H1 (cell line): ENCODE results near the gene CALM1. TPM values are rescaled to one million over a fixed set of nuclear protein-coding genes. Genes with fewer than 3 reads are reported as not detected.

Experiments used
- CTCF ChIA-PET: fragments of 300-600 bp; sonication (Branson Sonifier 250); formaldehyde crosslinking; loops from one replicate; lab custom pipeline; 2021; ENCODE audit not compliant: partially characterized antibody; lab: Charles Lee
- POLR2A ChIA-PET: fragments of 300-600 bp; sonication (Branson Sonifier 250); formaldehyde crosslinking; loops from one replicate; lab custom pipeline; 2021; ENCODE audit warnings: inconsistent platforms; ENCODE audit not compliant: partially characterized antibody; lab: Charles Lee
- DNase-seq, 2 experiments: peaks; one replicate each; pipeline versions ENCODE4 v3.0.0 to v3.0.0-alpha.2; 2010 to 2022; ENCODE audit warnings: low spot score in 2 of 2, low read depth in 1 of 2, mixed read lengths in 1 of 2
- FAIRE-seq: peaks from 2 replicates; lab custom pipeline; 2011; peaks lifted over from hg19 to GRCh38; lab: Jason Lieb, UNC
- H2AFZ ChIP-seq: 2 replicates; pipeline ENCODE4 v1.8.1; 2012; ENCODE audit warnings: low read length, inconsistent platforms
- H2AK5ac ChIP-seq: 2 replicates; pipeline ENCODE4 v1.6.1; 2013; ENCODE audit warnings: low read depth, low read length
- H2BK120ac ChIP-seq: replicated peaks from 2 replicates; pipeline ENCODE3; 2013; ENCODE audit warnings: low read depth, low read length, inconsistent platforms
- H2BK12ac ChIP-seq: 2 replicates; pipeline ENCODE4 v1.6.1; 2013; ENCODE audit warnings: low read depth, low read length
- H2BK15ac ChIP-seq: 2 replicates; pipeline ENCODE4 v1.6.1; 2013; ENCODE audit warnings: low read length
- H2BK20ac ChIP-seq: 2 replicates; pipeline ENCODE4 v1.6.1; 2013; ENCODE audit warnings: low read length
- H2BK5ac ChIP-seq: 2 replicates; pipeline ENCODE4 v1.6.1; 2013; ENCODE audit warnings: low read depth, low read length
- H3K14ac ChIP-seq: 2 replicates; pipeline ENCODE4 v1.6.1; 2013; ENCODE audit warnings: inconsistent platforms; ENCODE audit not compliant: insufficient read length
- H3K18ac ChIP-seq: 2 replicates; pipeline ENCODE4 v1.6.1; 2013; ENCODE audit warnings: low read length; ENCODE audit errors: extremely low read depth
- H3K23ac ChIP-seq: 2 replicates; pipeline ENCODE4 v1.6.1; 2013; ENCODE audit warnings: inconsistent platforms; ENCODE audit not compliant: insufficient read length
- H3K23me2 ChIP-seq: 2 replicates; pipeline ENCODE4 v1.6.1; 2013; ENCODE audit warnings: low read depth, low read length
- H3K27ac ChIP-seq: 2 replicates; pipeline ENCODE4 v1.6.1; 2011; ENCODE audit warnings: low read depth, low read length, inconsistent platforms
- H3K27me3 ChIP-seq, 4 experiments: replicated peaks in 1 of 4; 1 replicate in 1 of 4; 2 replicates in 3 of 4; pipeline versions ENCODE4 v1.6.1 to v1.8.1; 2011 to 2013; ENCODE audit warnings: low read length in 3 of 4, mild to moderate bottlenecking in 3 of 4, inconsistent platforms in 2 of 4, mixed read lengths in 2 of 4, moderate library complexity in 1 of 4; ENCODE audit not compliant: control insufficient read depth in 3 of 4, insufficient read depth in 3 of 4; ENCODE audit errors: extremely low read depth in 1 of 4
- H3K36me3 ChIP-seq, 4 experiments: 2 replicates each; pipeline versions ENCODE4 v1.6.1 to v1.8.1; 2011 to 2013; ENCODE audit warnings: mild to moderate bottlenecking in 4 of 4, low read length in 3 of 4, moderate library complexity in 2 of 4, control low read depth in 1 of 4, inconsistent platforms in 1 of 4; ENCODE audit not compliant: insufficient read depth in 4 of 4, control insufficient read depth in 2 of 4
- H3K4ac ChIP-seq: replicated peaks from 2 replicates; pipeline ENCODE3; 2013; ENCODE audit warnings: low read length, low read depth, mixed read lengths, inconsistent platforms; ENCODE audit not compliant: insufficient read length
- H3K4me1 ChIP-seq, 4 experiments: replicated peaks in 1 of 4; 1 replicate in 1 of 4; 2 replicates in 3 of 4; pipeline versions ENCODE4 v1.6.1 to v1.8.1; 2011 to 2013; ENCODE audit warnings: low read length in 3 of 4, inconsistent platforms in 2 of 4, mixed read lengths in 1 of 4; ENCODE audit not compliant: insufficient read depth in 4 of 4, control insufficient read depth in 3 of 4
- H3K4me2 ChIP-seq, 2 experiments: 2 replicates each; pipeline versions ENCODE4 v1.6.1 to v1.8.1; 2011 to 2013; ENCODE audit warnings: low read depth in 2 of 2, low read length in 2 of 2, control low read depth in 1 of 2, inconsistent platforms in 1 of 2, mild to moderate bottlenecking in 1 of 2; ENCODE audit not compliant: insufficient read depth in 1 of 2
- H3K4me3 ChIP-seq, 4 experiments: fragments of 200-600, 300-600 bp in 1 of 4; sonication (generic), shearing (Covaris generic), sonication (Bioruptor Twin) in 1 of 4; 2 replicates each; pipeline versions ENCODE4 v1.5.1 to v1.8.1; 2011 to 2016; ENCODE audit warnings: low read length in 4 of 4, low read depth in 3 of 4, control low read depth in 2 of 4, inconsistent platforms in 2 of 4, mild to moderate bottlenecking in 2 of 4, mixed read lengths in 1 of 4, moderate library complexity in 1 of 4; ENCODE audit not compliant: insufficient read depth in 2 of 4; ENCODE audit errors: extremely low read depth in 1 of 4
- H3K56ac ChIP-seq: replicated peaks from 2 replicates; pipeline ENCODE3; 2013; ENCODE audit warnings: low read depth, mild to moderate bottlenecking, mixed read lengths, low read length, inconsistent platforms; ENCODE audit not compliant: insufficient read length
- H3K79me1 ChIP-seq: 2 replicates; pipeline ENCODE4 v1.6.1; 2013; ENCODE audit warnings: low read depth, low read length, control low read depth
- H3K79me2 ChIP-seq, 2 experiments: 2 replicates each; pipeline versions ENCODE4 v1.6.1 to v1.8.1; 2012 to 2013; ENCODE audit warnings: low read length in 2 of 2, mild to moderate bottlenecking in 2 of 2, inconsistent platforms in 1 of 2; ENCODE audit not compliant: insufficient read depth in 2 of 2, control insufficient read depth in 1 of 2
- H3K9ac ChIP-seq, 4 experiments: replicated peaks in 1 of 4; 1 replicate in 1 of 4; 2 replicates in 3 of 4; pipeline versions ENCODE4 v1.6.1 to v1.8.1; 2011 to 2013; ENCODE audit warnings: low read depth in 3 of 4, low read length in 3 of 4, control low read depth in 2 of 4, mild to moderate bottlenecking in 2 of 4, moderate library complexity in 2 of 4, inconsistent platforms in 1 of 4; ENCODE audit errors: extremely low read depth in 1 of 4
- H3K9me3 ChIP-seq, 2 experiments: 2 replicates each; pipeline versions ENCODE4 v1.6.1 to v1.8.1; 2012 to 2013; ENCODE audit warnings: mild to moderate bottlenecking in 2 of 2, moderate library complexity in 2 of 2, control low read depth in 1 of 2, inconsistent platforms in 1 of 2, low read depth in 1 of 2, low read length in 1 of 2, mixed read lengths in 1 of 2; ENCODE audit not compliant: insufficient read depth in 2 of 2
- H4K20me1 ChIP-seq, 2 experiments: replicated peaks in 1 of 2; 2 replicates each; pipeline versions ENCODE3 to v1.8.1; 2011 to 2013; ENCODE audit warnings: inconsistent platforms in 2 of 2, low read length in 2 of 2, mild to moderate bottlenecking in 1 of 2; ENCODE audit not compliant: insufficient read depth in 2 of 2, control insufficient read depth in 1 of 2
- H4K5ac ChIP-seq: 2 replicates; pipeline ENCODE4 v1.6.1; 2013; ENCODE audit warnings: low read length, low read depth, mixed read lengths, inconsistent platforms; ENCODE audit not compliant: insufficient read length
- H4K8ac ChIP-seq: 2 replicates; pipeline ENCODE4 v1.8.0; 2013; ENCODE audit warnings: mild to moderate bottlenecking, moderate library complexity, low read length, inconsistent platforms; ENCODE audit not compliant: insufficient read depth; ENCODE audit errors: extremely low read depth
- H4K91ac ChIP-seq: replicated peaks from 2 replicates; pipeline ENCODE3; 2013; ENCODE audit warnings: low read length, mixed read lengths, inconsistent platforms; ENCODE audit not compliant: insufficient read length
- BCL11A ChIP-seq, 2 experiments: IDR thresholded peaks; one replicate each; pipeline ENCODE4 v1.6.1; 2011; ENCODE audit warnings: low read depth in 2 of 2, low read length in 2 of 2, mild to moderate bottlenecking in 2 of 2
- EP300 ChIP-seq, 2 experiments: IDR thresholded peaks; 1 replicate in 1 of 2; 2 replicates in 1 of 2; pipeline ENCODE4 v1.6.1; 2011 to 2012; ENCODE audit warnings: low read depth in 2 of 2, low read length in 2 of 2, mild to moderate bottlenecking in 2 of 2, borderline replicate concordance in 1 of 2, inconsistent platforms in 1 of 2, moderate library complexity in 1 of 2
- GABPA ChIP-seq: IDR thresholded peaks from 2 replicates; pipeline ENCODE4 v1.6.1; 2011; ENCODE audit warnings: mild to moderate bottlenecking, low read length, moderate library complexity, borderline replicate concordance; ENCODE audit not compliant: insufficient read depth
- NANOG ChIP-seq: IDR thresholded peaks from 2 replicates; pipeline ENCODE4 v1.6.1; 2011; ENCODE audit warnings: low read length, low read depth, mild to moderate bottlenecking, inconsistent platforms; ENCODE audit not compliant: insufficient read depth, poor library complexity, severe bottlenecking
- POLR2AphosphoS5 ChIP-seq: IDR thresholded peaks from 2 replicates; pipeline ENCODE4 v1.6.1; 2011; ENCODE audit warnings: low read depth, low read length
- WGBS, 2 experiments: shearing (Covaris generic) in 1 of 2; methylation state at CpG; one replicate each; pipeline versions ENCODE4 v1.1.6 to v1.1.7; 2013 to 2015; ENCODE audit warnings: low lambda C conversion rate in 2 of 2, mixed read lengths in 2 of 2, inconsistent platforms in 1 of 2, low coverage in 1 of 2, missing lambda C conversion rate in 1 of 2; ENCODE audit not compliant: insufficient replicate concordance in 2 of 2, insufficient coverage in 1 of 2, insufficient read length in 1 of 2; ENCODE audit errors: extremely low coverage in 1 of 2, missing lambda C conversion rate in 1 of 2; 5-methylcytosine and 5-hydroxymethylcytosine counted together
- polyA plus RNA-seq, 7 experiments: library from polyadenylated mRNA; depleted of rRNA in 3 of 7; stranded (reverse) in 5 of 7; unstranded in 2 of 7; fragments of >200 nt in 5 of 7; fragments of 200-250 nt in 2 of 7; gene quantifications; 1 replicate in 5 of 7; 2 replicates in 1 of 7; 4 replicates in 1 of 7; pipeline versions ENCODE4 v1.2.1 to v1.2.3, GENCODE V29; 2011 to 2013; ENCODE audit warnings: missing spikeins in 2 of 7, mixed read lengths in 2 of 7
- total RNA-seq: library from RNA; stranded (reverse); fragmentation: NEBNext Ultra II Directional; extraction: Animal tissue kit (Norgen Biotek cat#: 25700); gene quantifications from 2 replicates; pipeline ENCODE4 v1.2.1, GENCODE V29; 2021

Gene CALM1
- total and polyA plus RNA-seq, 2 of the 8 experiments (the other 6 are each of a cell fraction or from before 2014, with no cell fraction given) = 285 to 422 TPM

DNA sequence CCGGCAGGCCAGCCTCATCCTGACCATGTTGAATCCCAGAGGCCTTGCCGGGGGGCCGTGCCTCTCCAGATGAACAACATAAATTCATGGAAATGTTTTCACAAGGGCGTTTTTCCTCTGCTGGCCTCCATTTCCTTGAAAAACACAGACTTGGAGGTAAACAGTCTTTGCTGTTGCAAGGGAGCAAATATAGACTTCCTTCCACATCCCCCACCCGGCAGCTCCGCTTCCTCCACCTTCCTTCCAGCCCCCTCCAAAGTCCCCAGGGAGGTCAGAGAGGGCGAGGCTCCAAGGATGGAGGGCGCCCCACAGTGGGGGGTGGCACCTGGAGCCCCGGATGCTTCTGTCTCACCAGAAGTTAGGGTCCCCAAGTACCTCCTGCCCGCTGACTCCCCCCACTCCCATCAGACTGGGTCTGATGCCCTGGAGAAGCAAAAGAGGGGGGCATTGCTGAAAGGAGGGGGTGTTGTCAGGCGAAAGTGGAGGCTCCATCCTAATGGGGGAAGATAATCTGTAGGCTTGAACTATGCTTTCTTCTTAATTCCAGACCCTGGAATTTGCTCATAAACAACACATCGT, 31.1 kb downstream of the CALM1 start:
- WGBS, 2 experiments = 86% methylated on average over 10 of the region's 12 CpGs; no CpG with 5 or more reads in 1 of the 2 experiments
- TF ChIP-seq GABPA (no peak), NANOG (no peak), EP300 (IDR thresholded peaks at IDR 0.05; ENCODE audit: borderline replicate concordance in 1 of 2, low read depth in 2 of 2, low read length in 2 of 2) (no peak), BCL11A (IDR thresholded peaks at IDR 0.05; ENCODE audit: low read depth in 2 of 2, low read length in 2 of 2) (no peak), POLR2AphosphoS5 (no peak)
- FAIRE-seq = no peak
- Histone ChIP-seq H2BK15ac (no peak overlapping the region), H4K5ac (no peak overlapping the region), H3K4me1 (peaks cover 0 to 13% (median 3%) of the 10 kb centered on the region in 4 experiments; a peak in 5 of 7 replicates), H4K20me1 (no peaks in the 10 kb centered on the region), H3K14ac (no peak overlapping the region), H4K8ac (no peak overlapping the region), H3K23me2 (no peaks in the 10 kb centered on the region), H3K27ac (no peak overlapping the region), H3K27me3 (no peaks in the 10 kb centered on the region), H2BK5ac (no peak overlapping the region), H2BK120ac (no peak overlapping the region), H2BK20ac (no peak overlapping the region), H3K9ac (no peak overlapping the region), H2BK12ac (no peak overlapping the region), H3K18ac (no peak overlapping the region), H3K23ac (no peak overlapping the region), H3K79me1 (no peaks in the 10 kb centered on the region), H2AFZ (no peak overlapping the region), H3K4me3 (no peak overlapping the region), H2AK5ac (no peak overlapping the region), H3K4ac (no peak overlapping the region), H3K9me3 (no peaks in the 10 kb centered on the region; a peak in 1 of 4 replicates), H3K56ac (no peak overlapping the region), H4K91ac (no peak overlapping the region), H3K79me2 (no peaks in the 10 kb centered on the region), H3K4me2 (no peak overlapping the region), H3K36me3 (no peaks in the 10 kb centered on the region)
- CTCF ChIA-PET = interaction anchor here (0.7 to 1.0 kb wide), 2 partner anchors 28 to 90 kb away, joined by 3 read pairs; no protein-coding TSS in a partner anchor
- POLR2A ChIA-PET = interaction anchor here (0.9 kb wide), 1 partner anchor 28 kb away, joined by 3 read pairs; no protein-coding TSS in a partner anchor
- no peak for DNase-seq
